PC-9 (cell line): ENCODE data around the gene TRIP12. TPM values are rescaled to one million over a fixed set of nuclear protein-coding genes. Genes with fewer than 3 reads are reported as not detected.

Experiments used
- BruUV-seq: library from RNA; stranded (reverse); fragments of 400-500 nt; replicated peaks from 2 replicates; lab custom pipeline; 2021; lab: Mats Ljungman, UMichigan
- CTCF ChIA-PET: fragments of 300-600 bp; sonication (Branson Sonifier 250); formaldehyde crosslinking; loops from one replicate; lab custom pipeline; 2022; ENCODE audit warnings: antibody characterized with exemption; lab: Charles Lee
- POLR2A ChIA-PET: fragments of 300-600 bp; sonication (Branson Sonifier 250); formaldehyde crosslinking; loops from one replicate; lab custom pipeline; 2022; ENCODE audit warnings: antibody characterized with exemption; ENCODE audit not compliant: unreplicated experiment; lab: Charles Lee
- DNase-seq, 2 experiments: peaks; one replicate each; pipeline versions ENCODE4 v3.0.0 to v3.0.0-alpha.2; 2015 to 2022; ENCODE audit warnings: mixed read lengths in 1 of 2
- H2AFZ ChIP-seq: fragments of 200-600 bp; sonication (generic); 2 replicates; pipeline ENCODE4 v1.8.1; 2017; ENCODE audit warnings: antibody characterized with exemption
- H3F3A ChIP-seq: fragments of 200-600 bp; sonication (generic); 2 replicates; pipeline ENCODE4 v1.8.1; 2017; ENCODE audit warnings: antibody characterized with exemption, mild to moderate bottlenecking, low read depth; ENCODE audit not compliant: insufficient read depth
- H3K27ac ChIP-seq: fragments of 200-600 bp; sonication (generic); 2 replicates; pipeline ENCODE4 v1.6.1; 2016; ENCODE audit warnings: mixed run types
- H3K27me3 ChIP-seq: fragments of 200-600 bp; sonication (generic); 2 replicates; pipeline ENCODE4 v1.6.1; 2016; ENCODE audit warnings: low read depth, mixed run types; ENCODE audit not compliant: insufficient read depth
- H3K36me3 ChIP-seq: fragments of 200-600 bp; sonication (generic); 2 replicates; pipeline ENCODE4 v1.6.1; 2016; ENCODE audit warnings: low read depth, mixed run types
- H3K4me1 ChIP-seq: fragments of 200-600 bp; sonication (generic); replicated peaks from 2 replicates; pipeline ENCODE4 v1.6.1; 2016; ENCODE audit warnings: mixed run types; ENCODE audit not compliant: insufficient read depth
- H3K4me2 ChIP-seq: fragments of 200-600 bp; sonication (generic); 2 replicates; pipeline ENCODE4 v1.6.1; 2017; ENCODE audit warnings: mixed run types
- H3K4me3 ChIP-seq: fragments of 200-600 bp; sonication (generic); 2 replicates; pipeline ENCODE4 v1.6.1; 2016; ENCODE audit warnings: mixed run types
- H3K79me2 ChIP-seq: fragments of 200-600 bp; sonication (generic); 2 replicates; pipeline ENCODE4 v1.6.1; 2017; ENCODE audit warnings: low read depth, mixed run types
- H3K9me2 ChIP-seq: fragments of 200-600 bp; sonication (generic); 2 replicates; pipeline ENCODE4 v1.8.1; 2017; ENCODE audit warnings: mild to moderate bottlenecking; ENCODE audit not compliant: insufficient read depth
- H3K9me3 ChIP-seq: fragments of 200-600 bp; sonication (generic); 2 replicates; pipeline ENCODE4 v1.8.1; 2016; ENCODE audit warnings: low read depth; ENCODE audit not compliant: insufficient read depth
- H4K20me1 ChIP-seq: fragments of 200-600 bp; sonication (generic); 2 replicates; pipeline ENCODE4 v1.8.1; 2017; ENCODE audit not compliant: insufficient read depth
- CTCF ChIP-seq: fragments of 200-600 bp; sonication (generic); conservative IDR thresholded peaks from 2 replicates; pipeline ENCODE4 v1.6.1; 2017; ENCODE audit warnings: mixed run types, antibody characterized with exemption, mild to moderate bottlenecking, moderate library complexity
- EZH2 ChIP-seq: fragments of 200-600 bp; sonication (generic); IDR thresholded peaks from 2 replicates; pipeline ENCODE4 v1.8.0; 2017; ENCODE audit warnings: antibody characterized with exemption, low read depth
- intact Hi-C: fragments of 100-400 bp; cut with micrococcal nuclease; formaldehyde crosslinking; loops from one replicate; pipeline ENCODE4 v1.10.0; 2022; ENCODE audit not compliant: unreplicated experiment
- total RNA-seq: library from RNA; stranded (reverse); gene quantifications from 2 replicates; pipeline ENCODE4 v1.2.3, GENCODE V29; 2021

TRIP12 gene
- total RNA-seq, 1 experiment from 2014 or later: 226 TPM

GRCh38 chr2:229777716-229778115 is 144.1 kb downstream of the TRIP12 start:
- DNase-seq: no peak
- POLR2A ChIA-PET: no interaction called here
- no peak overlapping the region for H3K4me2 ChIP-seq
- no peak overlapping the region for H3K27ac ChIP-seq
- H4K20me1 ChIP-seq: peaks cover 6% of the 10 kb centered on the region
- intact Hi-C loops: loop anchor here (5.0 kb wide), 1 partner anchor 1830 kb away; no protein-coding TSS in a partner anchor
- H3K36me3 ChIP-seq: peaks cover 50% of the 10 kb centered on the region
- no peaks in the 10 kb centered on the region for H3K27me3 ChIP-seq
- CTCF ChIA-PET: no interaction called here
- peaks cover 13% of the 10 kb centered on the region for H3F3A ChIP-seq
- no peaks in the 10 kb centered on the region for H3K79me2 ChIP-seq
- peaks cover 3% of the 10 kb centered on the region; the same call in 1 of the 2 replicates for H3K9me3 ChIP-seq
- H3K4me1 ChIP-seq: peaks cover 10% of the 10 kb centered on the region
- H3K9me2 ChIP-seq: no peaks in the 10 kb centered on the region
- BruUV-seq: no TSS peak
- H3K4me3 ChIP-seq: no peak overlapping the region
- no peak overlapping the region for H2AFZ ChIP-seq
- TF ChIP-seq EZH2 (no peak), CTCF (no peak)

GRCh38 chr2:229775614-229776313 is 146.0 kb downstream of the TRIP12 start:
- Histone ChIP-seq H3K9me2 (no peaks in the 10 kb centered on the region), H3K36me3 (peaks cover 54% of the 10 kb centered on the region)
- CTCF ChIA-PET: interaction anchor here (0.6 kb wide), 2 partner anchors 71 to 345 kb away, joined by 6 to 12 read pairs; no protein-coding TSS in a partner anchor

GRCh38 chr2:229774237-229774636 is 147.6 kb downstream of the TRIP12 start:
- H3K36me3 ChIP-seq: peaks cover 60% of the 10 kb centered on the region
- POLR2A ChIA-PET: no interaction called here
- intact Hi-C loops: no loop called here

More at GRCh38 chr2:229775614-229776313, 146.0 kb downstream of the TRIP12 start:
- Histone ChIP-seq H3K27me3 (no peaks in the 10 kb centered on the region), H3K4me2 (no peak overlapping the region), H3K4me3 (no peak overlapping the region), H3K4me1 (no peaks in the 10 kb centered on the region), H3K79me2 (no peaks in the 10 kb centered on the region), H2AFZ (no peak overlapping the region), H3K27ac (no peak overlapping the region), H3F3A (no peaks in the 10 kb centered on the region; the same call in 1 of the 2 replicates), H4K20me1 (peaks cover 6% of the 10 kb centered on the region; the same call in 1 of the 2 replicates), H3K9me3 (peaks cover 3% of the 10 kb centered on the region; the same call in 1 of the 2 replicates)
- TF ChIP-seq CTCF (no peak), EZH2 (no peak)
- POLR2A ChIA-PET: no interaction called here
- intact Hi-C loops: loop anchor here (5.0 kb wide), 1 partner anchor 1828 kb away; no protein-coding TSS in a partner anchor
- no TSS peak for BruUV-seq
- DNase-seq: no peak

More at GRCh38 chr2:229774237-229774636, 147.6 kb downstream of the TRIP12 start:
- no peak for DNase-seq
- Histone ChIP-seq H3K27ac (no peak overlapping the region), H3K9me2 (no peaks in the 10 kb centered on the region), H3K4me3 (no peak overlapping the region), H3K27me3 (no peaks in the 10 kb centered on the region), H2AFZ (no peak overlapping the region), H3F3A (no peaks in the 10 kb centered on the region), H3K4me2 (no peak overlapping the region), H3K79me2 (no peaks in the 10 kb centered on the region), H3K4me1 (no peaks in the 10 kb centered on the region), H3K9me3 (peaks cover 3% of the 10 kb centered on the region; the same call in 1 of the 2 replicates), H4K20me1 (no peaks in the 10 kb centered on the region)
- CTCF ChIA-PET: no interaction called here
- BruUV-seq: no TSS peak
- no peak for TF ChIP-seq CTCF
- no peak for TF ChIP-seq EZH2
